AG04450 (cell line): ENCODE measurements around the gene NVL. TPM values are rescaled to one million over a fixed set of nuclear protein-coding genes. Genes with fewer than 3 reads are reported as not detected.

Experiments used
- CTCF ChIA-PET: fragments of 300-600, 350-600 bp; formaldehyde crosslinking; extraction: SDS; loops from one replicate; lab custom pipeline; 2022; ENCODE audit warnings: antibody characterized with exemption, inconsistent platforms; lab: Charles Lee
- POLR2A ChIA-PET: fragments of 350-600 bp; formaldehyde crosslinking; extraction: SDS; loops from one replicate; lab custom pipeline; 2021; ENCODE audit warnings: antibody characterized with exemption, inconsistent platforms; lab: Yijun Ruan, JAX
- DNase-seq: peaks from one replicate; pipeline ENCODE4 v3.0.0-alpha.2; 2011; ENCODE audit warnings: low read depth, low spot score
- H3K27ac ChIP-seq: one replicate; pipeline ENCODE4 v1.5.1; 2012; ENCODE audit warnings: low read depth, low read length, control low read depth
- H3K27me3 ChIP-seq: one replicate; pipeline ENCODE4 v1.6.0; 2012; ENCODE audit warnings: low read length; ENCODE audit not compliant: control insufficient read depth, insufficient read depth
- H3K4me3 ChIP-seq: 2 replicates; pipeline ENCODE4 v1.5.1; 2011; ENCODE audit warnings: mild to moderate bottlenecking, low read depth, low read length, control low read depth
- H3K9me3 ChIP-seq: 2 replicates; pipeline ENCODE4 v1.5.1; 2012; ENCODE audit warnings: low read length; ENCODE audit not compliant: control insufficient read depth, insufficient read depth
- polyA minus RNA-seq: library from RNA; depleted of rRNA, polyadenylated mRNA; stranded (reverse); fragments of >200 nt; gene quantifications from 2 replicates; pipeline ENCODE4 v1.2.3, GENCODE V29; 2011; rRNA and poly(A)+ RNA removed
- polyA plus RNA-seq: library from polyadenylated mRNA; depleted of rRNA; stranded (reverse); fragments of >200 nt; gene quantifications from 2 replicates; pipeline ENCODE4 v1.2.3, GENCODE V29; 2011; rRNA removed
- TF ChIP-seq, protein P1 (sequence below): IDR thresholded peaks from 2 replicates; pipeline ENCODE4 v1.5.1; 2011; ENCODE audit warnings: low read depth, low read length, control low read depth, inconsistent platforms

NVL gene
- polyA plus RNA-seq, result 14.6 and 18.8 TPM in 2 replicates
- polyA minus RNA-seq, result 12.4 and 21.5 TPM in 2 replicates

DNA sequence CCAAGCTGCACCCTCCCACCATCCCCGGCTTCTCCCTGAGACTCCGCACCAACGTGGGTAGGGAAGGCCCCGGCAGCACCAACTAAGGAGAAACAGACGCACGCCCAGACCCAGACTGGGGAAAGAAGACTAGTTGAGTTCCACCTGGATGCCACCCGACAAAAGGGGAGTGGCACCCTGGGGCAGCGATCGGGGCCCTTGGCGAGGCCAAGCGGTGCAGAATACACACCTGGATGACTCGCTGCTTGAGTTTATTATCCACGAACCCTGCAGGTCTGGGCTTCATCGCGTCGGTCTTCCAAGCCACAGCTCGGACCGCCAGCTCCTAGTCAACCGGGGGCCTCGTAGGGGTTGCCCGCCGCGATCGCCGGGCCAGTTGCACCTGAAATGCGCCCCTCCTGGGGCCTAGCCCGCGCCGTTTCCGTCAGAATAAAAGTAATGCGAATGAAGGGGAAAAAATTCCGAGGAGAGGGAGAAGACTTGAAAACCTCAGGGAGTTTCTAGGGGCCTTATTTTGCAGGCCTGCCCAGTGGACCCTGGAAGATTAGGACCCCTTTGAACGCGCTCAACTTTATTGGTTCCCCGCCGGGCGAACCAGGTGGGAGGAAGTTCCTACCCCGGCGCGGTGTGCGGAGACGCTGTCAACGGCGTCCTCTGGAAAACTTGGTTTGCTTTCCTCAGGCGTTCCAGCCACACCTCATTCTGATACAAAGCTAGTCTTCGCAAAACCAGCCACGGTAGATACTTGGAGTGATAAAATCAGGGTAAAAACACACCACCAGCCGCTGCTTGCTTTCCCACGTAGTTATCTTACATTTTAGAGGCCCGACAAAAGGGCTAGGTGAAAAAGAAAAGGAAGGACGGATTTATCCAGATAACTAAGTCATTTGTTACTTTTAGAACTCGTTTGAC lies at the start of gene NVL:
Gene NVL (minus strand): TSS at position 331 of the 912 bp plus-strand sequence. CDS start 45 bp downstream, at position 286.
- H3K9me3 ChIP-seq, result no peaks in the 10 kb centered on the region
- ChIA-PET POLR2A (interaction anchor here (0.6 to 1.4 kb wide), 4 partner anchors 28 to 629 kb away, joined by 3 to 4 read pairs (median 4); no protein-coding TSS in a partner anchor), CTCF (interaction anchor here (1.4 kb wide), 2 partner anchors 127 to 214 kb away, joined by 4 read pairs; no protein-coding TSS in a partner anchor)
- DNase-seq, result peak; percentile 61
- H3K27me3 ChIP-seq, result no peaks in the 10 kb centered on the region
- TF ChIP-seq, protein P1, sequence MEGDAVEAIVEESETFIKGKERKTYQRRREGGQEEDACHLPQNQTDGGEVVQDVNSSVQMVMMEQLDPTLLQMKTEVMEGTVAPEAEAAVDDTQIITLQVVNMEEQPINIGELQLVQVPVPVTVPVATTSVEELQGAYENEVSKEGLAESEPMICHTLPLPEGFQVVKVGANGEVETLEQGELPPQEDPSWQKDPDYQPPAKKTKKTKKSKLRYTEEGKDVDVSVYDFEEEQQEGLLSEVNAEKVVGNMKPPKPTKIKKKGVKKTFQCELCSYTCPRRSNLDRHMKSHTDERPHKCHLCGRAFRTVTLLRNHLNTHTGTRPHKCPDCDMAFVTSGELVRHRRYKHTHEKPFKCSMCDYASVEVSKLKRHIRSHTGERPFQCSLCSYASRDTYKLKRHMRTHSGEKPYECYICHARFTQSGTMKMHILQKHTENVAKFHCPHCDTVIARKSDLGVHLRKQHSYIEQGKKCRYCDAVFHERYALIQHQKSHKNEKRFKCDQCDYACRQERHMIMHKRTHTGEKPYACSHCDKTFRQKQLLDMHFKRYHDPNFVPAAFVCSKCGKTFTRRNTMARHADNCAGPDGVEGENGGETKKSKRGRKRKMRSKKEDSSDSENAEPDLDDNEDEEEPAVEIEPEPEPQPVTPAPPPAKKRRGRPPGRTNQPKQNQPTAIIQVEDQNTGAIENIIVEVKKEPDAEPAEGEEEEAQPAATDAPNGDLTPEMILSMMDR, result no peak
- H3K27ac ChIP-seq, result peak within 1 kb of the TSS; percentile 93
- H3K4me3 ChIP-seq, result peak within 1 kb of the TSS; percentile 98

GRCh38 chr1:224378855-224379631 lies 49.1 kb upstream of the NVL start:
- Histone ChIP-seq H3K4me3 (no peak overlapping the region), H3K9me3 (no peaks in the 10 kb centered on the region), H3K27ac (no peak overlapping the region), H3K27me3 (no peaks in the 10 kb centered on the region)
- DNase-seq, result no peak
- POLR2A ChIA-PET, result no interaction called here
- CTCF ChIA-PET, result interaction anchor here (1.0 kb wide), 1 partner anchor 78 kb away, joined by 5 read pairs; no protein-coding TSS in a partner anchor
- TF ChIP-seq, protein P1, result no peak

GRCh38 chr1:224377676-224378006 lies 47.7 kb upstream of the NVL start:
- Histone ChIP-seq H3K9me3 (no peaks in the 10 kb centered on the region), H3K4me3 (no peak overlapping the region), H3K27ac (no peak overlapping the region), H3K27me3 (no peaks in the 10 kb centered on the region)
- CTCF ChIA-PET, result interaction anchor here (0.5 kb wide), 1 partner anchor 261 kb away, joined by 7 read pairs; no protein-coding TSS in a partner anchor
- TF ChIP-seq, protein P1, result no peak
- POLR2A ChIA-PET, result interaction anchor here (0.6 kb wide), 1 partner anchor 490 kb away, joined by 4 read pairs; no protein-coding TSS in a partner anchor
- DNase-seq, result no peak

DNA sequence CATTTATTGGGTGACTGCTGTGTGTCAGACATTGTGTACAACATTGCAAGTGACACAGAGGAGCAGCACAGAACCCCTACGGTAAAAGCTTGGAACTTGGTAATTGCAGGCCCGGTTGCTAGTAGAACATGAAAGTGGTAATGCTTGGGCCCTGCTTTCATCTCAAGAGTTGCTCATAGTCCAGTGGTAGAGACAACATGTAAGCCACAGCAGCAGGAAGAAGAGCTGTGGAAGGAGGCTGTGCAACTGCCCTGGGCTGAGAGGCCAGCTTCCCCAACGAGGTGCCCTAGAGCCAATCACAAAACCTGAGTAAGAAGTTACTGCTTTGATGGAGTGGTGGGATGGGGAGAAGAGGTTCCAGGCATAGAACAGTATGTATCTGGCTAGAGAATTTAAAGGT lies 45.1 kb upstream of the NVL start:
- no peak overlapping the region for H3K4me3 ChIP-seq
- CTCF ChIA-PET, result no interaction called here

More for the DNA sequence above, 45.1 kb upstream of the NVL start:
- no peak for DNase-seq
- TF ChIP-seq, protein P1, result no peak
- no peak overlapping the region for H3K27ac ChIP-seq
- POLR2A ChIA-PET, result no interaction called here
- H3K9me3 ChIP-seq, result no peaks in the 10 kb centered on the region
- H3K27me3 ChIP-seq, result no peaks in the 10 kb centered on the region
